ENCODE measurements around the gene ASCL2. TPM values are rescaled to one million over a fixed set of nuclear protein-coding genes. Genes with fewer than 3 reads are reported as not detected.

Gene ASCL2
- total and polyA plus RNA-seq, 8 donors = 0.24 to 7.0 (median 0.95) TPM

- 96 to 100% methylated on average over 1 of the region's 1 CpG for whole genome bisulfite sequencing, 2 donors
- no peak for FAIRE-seq
- no peak for ATAC-seq
- TF ChIP-seq CTCF (IDR thresholded peaks at IDR 0.05) = no peak
- Histone ChIP-seq H3K27me3 (no peaks in the 10 kb centered on the region), H3K36me3 (no peaks in the 10 kb centered on the region), H3K27ac (no peak overlapping the region), H3K4me1 (no peaks in the 10 kb centered on the region), H3K9me3 (no peaks in the 10 kb centered on the region), H3K4me3 (no peak overlapping the region)
- intact Hi-C loops (cut with DNase I) = no loop called here
- DNase-seq = no peak
These were observed 46.1 kb downstream of the ASCL2 start for GRCh38 chr11:2224254-2224653.

GRCh38 chr11:2223153-2223794, 47.1 kb downstream of the ASCL2 start:
- FAIRE-seq (no peak), DNase-seq (no peak), ATAC-seq (no peak)
- H3K27me3 ChIP-seq = no peaks in the 10 kb centered on the region
- intact Hi-C loops (cut with DNase I) = no loop called here
- 75 to 85% methylated on average over 5 of the region's 5 CpGs for WGBS, 2 donors
- H3K9me3 ChIP-seq = no peaks in the 10 kb centered on the region
- no peak for TF ChIP-seq CTCF (IDR thresholded peaks at IDR 0.05)
- no peaks in the 10 kb centered on the region for H3K36me3 ChIP-seq
- H3K27ac ChIP-seq = no peak overlapping the region
- no peak overlapping the region for H3K4me3 ChIP-seq
- H3K4me1 ChIP-seq = no peaks in the 10 kb centered on the region

- Histone ChIP-seq H3K4me3 (no peak overlapping the region), H3K9me3 (no peaks in the 10 kb centered on the region), H3K4me1 (no peaks in the 10 kb centered on the region), H3K27me3 (no peaks in the 10 kb centered on the region), H3K27ac (no peak overlapping the region), H3K36me3 (no peaks in the 10 kb centered on the region)
- DNase-seq (no peak), FAIRE-seq (no peak), ATAC-seq (peak in 2 of 4 donors; percentile 38)
- intact Hi-C loops (cut with DNase I) = no loop called here
- no peak for TF ChIP-seq CTCF (IDR thresholded peaks at IDR 0.05)
- WGBS, 2 donors = 74 to 76% methylated on average over 4 of the region's 4 CpGs
These were observed 47.9 kb downstream of the ASCL2 start for GRCh38 chr11:2222451-2222850.

- Histone ChIP-seq H3K9me3 (no peaks in the 10 kb centered on the region), H3K36me3 (no peaks in the 10 kb centered on the region), H3K27me3 (no peaks in the 10 kb centered on the region), H3K4me3 (no peak overlapping the region), H3K27ac (no peak overlapping the region), H3K4me1 (no peaks in the 10 kb centered on the region)
- FAIRE-seq (no peak), DNase-seq (no peak), ATAC-seq (no peak)
- WGBS, 2 donors = 85 to 91% methylated on average over 1 of the region's 1 CpG
- no peak for TF ChIP-seq CTCF (IDR thresholded peaks at IDR 0.05)
- intact Hi-C loops (cut with DNase I) = no loop called here
These were observed 48.8 kb downstream of the ASCL2 start for GRCh38 chr11:2221591-2221990.

- no peaks in the 10 kb centered on the region for H3K4me1 ChIP-seq
- no peaks in the 10 kb centered on the region for H3K36me3 ChIP-seq
- no peak for FAIRE-seq
- WGBS, 2 donors = 46 to 82% methylated on average over 1 of the region's 1 CpG
- H3K27me3 ChIP-seq = no peaks in the 10 kb centered on the region
- no peak overlapping the region for H3K27ac ChIP-seq
- no peaks in the 10 kb centered on the region for H3K9me3 ChIP-seq
- H3K4me3 ChIP-seq = no peak overlapping the region
- no peak for DNase-seq
- TF ChIP-seq CTCF (IDR thresholded peaks at IDR 0.05) = no peak
- intact Hi-C loops (cut with DNase I) = no loop called here
- ATAC-seq = no peak
These were observed 49.4 kb downstream of the ASCL2 start for GRCh38 chr11:2221024-2221423.

All from pancreas (tissue), 10 donors.